GM12873 (cell line): ENCODE measurements around the gene FBL.

Experiments
- CTCF ChIP-seq: IDR thresholded peaks from 2 replicates; pipeline ENCODE4 v1.5.1; 2012; ENCODE audit warnings: low read depth, mild to moderate bottlenecking, moderate library complexity, low read length, control low read depth; ENCODE audit not compliant: insufficient read depth; ENCODE audit errors: missing control alignments

FBL gene

DNA sequence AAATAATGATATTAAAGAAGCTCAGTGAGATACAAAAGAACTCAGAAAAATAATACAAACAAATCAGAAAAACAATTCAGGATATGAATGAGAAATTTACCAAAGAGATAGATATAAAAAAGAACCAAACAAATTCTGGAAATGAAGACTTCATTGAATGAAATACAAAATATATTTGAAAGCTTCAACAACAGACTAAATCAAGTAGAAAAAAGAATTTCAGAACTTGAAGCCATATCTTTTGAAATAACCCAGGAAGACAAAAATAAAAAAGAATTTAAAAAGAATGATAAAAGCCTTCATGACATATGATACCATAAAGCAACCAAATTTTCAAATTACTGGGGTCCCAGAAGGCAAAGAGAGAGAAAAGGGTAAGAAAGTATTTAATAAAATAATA, 57.9 kb downstream of the FBL start:
- TF ChIP-seq CTCF = no peak
